RWPE1 (cell line): ENCODE data around the gene CYP24A1.

Experiments used
- CTCF ChIA-PET: fragments of 350-600 bp; sonication (Branson Sonifier 250); formaldehyde crosslinking; extraction: SDS; loops from one replicate; lab custom pipeline; 2021; lab: Yijun Ruan, JAX
- POLR2A ChIA-PET: fragments of 400-600 bp; formaldehyde crosslinking; extraction: SDS; loops from one replicate; lab custom pipeline; 2020; ENCODE audit warnings: antibody characterized with exemption; ENCODE audit not compliant: low non-redundant PET; lab: Yijun Ruan, JAX
- DNase-seq: peaks from one replicate; pipeline ENCODE4 v3.0.0; 2012; ENCODE audit warnings: low spot score
- H3K27ac ChIP-seq: fragments of 450-650 bp; 2 replicates; pipeline ENCODE4 v1.5.1; 2017
- CTCF ChIP-seq: fragments of 450-650 bp; conservative IDR thresholded peaks from 2 replicates; pipeline ENCODE4 v1.5.1; 2017; ENCODE audit warnings: low read depth, mild to moderate bottlenecking

CYP24A1 gene

GRCh38 chr20:54161821-54162149 lies 12.0 kb downstream of the CYP24A1 start:
- H3K27ac ChIP-seq: no peak overlapping the region

GRCh38 chr20:54161008-54161820 lies 12.6 kb downstream of the CYP24A1 start:
- ChIA-PET CTCF (interaction anchor here (1.3 kb wide), 1 partner anchor 14 kb away, joined by 5 read pairs; no protein-coding TSS in a partner anchor), POLR2A (no interaction called here)
- no peak for TF ChIP-seq CTCF
- DNase-seq: no peak
- no peak overlapping the region for H3K27ac ChIP-seq

More at GRCh38 chr20:54161821-54162149, 12.0 kb downstream of the CYP24A1 start:
- DNase-seq: no peak
- ChIA-PET POLR2A (no interaction called here), CTCF (interaction anchor here (0.9 kb wide), 1 partner anchor 14 kb away, joined by 3 read pairs; no protein-coding TSS in a partner anchor)
- no peak for TF ChIP-seq CTCF

GRCh38 chr20:54160065-54161007 lies 13.4 kb downstream of the CYP24A1 start:
- no peak for DNase-seq
- no peak overlapping the region for H3K27ac ChIP-seq
- CTCF ChIA-PET: interaction anchor here (1.3 kb wide), 1 partner anchor 14 kb away, joined by 5 read pairs; no protein-coding TSS in a partner anchor
- TF ChIP-seq CTCF: no peak
- POLR2A ChIA-PET: no interaction called here

GRCh38 chr20:54158856-54159418 lies 14.8 kb downstream of the CYP24A1 start:
- no peak for TF ChIP-seq CTCF
- DNase-seq: no peak
- ChIA-PET POLR2A (no interaction called here), CTCF (interaction anchor here (0.7 to 1.1 kb wide), 2 partner anchors 55 to 152 kb away, joined by 3 to 4 read pairs; no protein-coding TSS in a partner anchor)
- H3K27ac ChIP-seq: no peak overlapping the region

GRCh38 chr20:54158226-54158625 lies 15.6 kb downstream of the CYP24A1 start:
- CTCF ChIA-PET: no interaction called here
- POLR2A ChIA-PET: no interaction called here
- TF ChIP-seq CTCF: no peak
- no peak overlapping the region for H3K27ac ChIP-seq
- no peak for DNase-seq
